GM21529 (cell line): ENCODE measurements around the gene PEX16.

ENCODE experiments used
- ATAC-seq: cut with Tn5 transposase; IDR thresholded peaks from one replicate; pipeline ENCODE4 v1.9.1; 2021; ENCODE audit not compliant: unreplicated experiment

The PEX16 gene

DNA sequence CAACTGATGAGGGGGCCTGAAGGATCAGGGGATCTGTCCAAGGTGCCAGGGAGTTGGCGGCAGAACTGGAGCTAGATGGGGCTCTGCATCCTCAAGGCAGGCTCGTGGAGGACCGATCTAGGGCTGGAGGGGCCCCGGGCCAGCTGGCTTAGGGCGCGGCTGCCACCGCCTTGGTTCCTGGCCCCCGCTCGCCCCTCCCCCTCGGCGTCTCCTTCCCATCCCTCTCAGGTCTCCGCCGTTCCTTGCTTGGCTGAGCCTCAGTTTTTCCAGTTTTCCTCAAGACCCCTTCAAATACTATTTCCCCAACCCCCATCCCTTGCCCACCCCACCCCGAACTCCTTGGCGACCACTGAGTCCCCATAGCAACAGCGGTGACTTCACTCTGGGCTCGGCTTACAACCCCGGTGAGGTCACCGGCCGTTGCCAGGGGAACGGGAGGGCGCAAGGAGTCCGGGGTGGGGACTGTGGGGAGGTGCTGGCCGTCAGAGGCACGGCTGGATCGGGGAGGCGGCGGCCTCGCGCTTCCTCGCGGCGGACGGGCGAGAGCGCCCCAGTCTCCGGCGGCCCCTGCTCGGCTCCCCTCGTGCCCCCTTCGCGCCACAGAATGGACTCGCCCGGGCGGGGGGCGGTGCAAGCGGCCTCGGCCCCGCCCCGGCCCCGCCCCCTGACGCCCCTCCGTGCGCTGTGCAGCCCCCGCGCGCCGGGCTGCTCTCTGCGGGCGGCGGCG, 18.1 kb downstream of the PEX16 start:
- peak; percentile 65 for ATAC-seq

GRCh38 chr11:45899086-45899447, 18.6 kb downstream of the PEX16 start:
- ATAC-seq, result no peak

GRCh38 chr11:45897556-45897955, 20.1 kb downstream of the PEX16 start:
- no peak for ATAC-seq

GRCh38 chr11:45896422-45896984, 21.2 kb downstream of the PEX16 start:
- ATAC-seq, result no peak

DNA sequence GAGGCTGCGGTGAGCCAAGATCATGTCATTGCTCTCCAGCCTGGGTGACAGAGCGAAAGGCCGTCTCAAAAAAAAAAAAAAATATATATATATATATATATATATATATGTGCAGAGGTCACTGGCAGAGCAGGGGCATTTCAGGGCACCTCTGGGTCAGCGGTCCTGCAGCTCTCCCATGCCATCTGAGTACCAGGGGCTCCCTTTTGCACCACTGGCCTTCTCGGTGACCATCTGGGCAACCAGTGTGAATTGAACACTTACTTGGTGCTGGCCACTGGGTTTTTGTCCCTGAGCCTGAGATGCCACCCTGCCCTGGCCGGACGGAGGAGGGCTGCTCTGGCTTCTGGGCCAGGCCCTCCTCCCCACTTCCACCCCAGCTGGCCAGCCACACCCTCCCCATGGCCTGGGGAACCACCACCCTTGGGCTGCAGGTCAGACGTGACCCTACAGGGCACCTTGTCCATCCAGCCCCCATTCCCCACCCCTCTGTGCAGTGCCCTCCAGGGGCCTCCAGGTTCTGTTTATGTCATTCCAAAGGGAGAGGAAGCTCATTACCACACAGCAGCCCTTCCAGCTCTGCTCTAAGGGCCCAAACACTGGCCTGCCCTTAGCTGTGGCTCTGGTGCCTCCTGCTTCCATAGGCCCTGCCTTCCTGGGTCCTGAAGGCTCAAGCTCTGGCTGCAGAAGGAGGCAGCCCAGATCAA, 22.0 kb downstream of the PEX16 start:
- ATAC-seq, result no peak

DNA sequence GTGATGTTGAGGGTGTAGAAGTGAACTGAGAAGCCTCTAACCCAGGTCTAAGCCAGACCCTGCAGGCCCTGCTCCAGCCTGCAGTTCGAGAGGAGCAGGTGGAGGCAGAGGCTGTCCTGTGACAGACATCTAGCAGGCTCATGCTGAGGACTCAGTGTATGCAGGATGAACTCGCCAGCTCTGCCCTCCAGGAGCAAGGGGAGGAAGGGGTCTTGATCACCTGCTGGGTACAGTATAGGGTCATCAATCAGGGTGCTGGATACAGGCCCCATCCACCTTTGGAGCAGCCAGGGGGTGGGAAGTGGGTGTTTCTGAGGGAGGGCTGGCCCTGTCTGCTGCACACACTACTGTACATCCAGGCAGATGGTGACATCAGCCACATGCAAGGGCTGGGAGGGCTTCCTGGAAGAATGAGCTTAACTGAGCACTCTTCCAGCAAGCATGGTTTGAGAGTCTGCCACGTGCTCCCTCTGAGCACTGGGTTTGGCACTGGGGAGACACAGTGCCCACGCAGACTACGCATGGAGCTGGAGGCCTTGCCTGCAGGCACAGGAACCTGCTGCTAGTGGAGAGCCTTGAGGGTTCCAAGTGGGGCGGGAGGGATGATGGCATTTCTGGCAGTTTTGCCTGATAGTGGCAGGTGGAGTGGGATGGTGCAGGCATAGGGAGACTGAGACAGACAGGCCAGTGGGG, 23.0 kb downstream of the PEX16 start:
- ATAC-seq, result no peak

DNA sequence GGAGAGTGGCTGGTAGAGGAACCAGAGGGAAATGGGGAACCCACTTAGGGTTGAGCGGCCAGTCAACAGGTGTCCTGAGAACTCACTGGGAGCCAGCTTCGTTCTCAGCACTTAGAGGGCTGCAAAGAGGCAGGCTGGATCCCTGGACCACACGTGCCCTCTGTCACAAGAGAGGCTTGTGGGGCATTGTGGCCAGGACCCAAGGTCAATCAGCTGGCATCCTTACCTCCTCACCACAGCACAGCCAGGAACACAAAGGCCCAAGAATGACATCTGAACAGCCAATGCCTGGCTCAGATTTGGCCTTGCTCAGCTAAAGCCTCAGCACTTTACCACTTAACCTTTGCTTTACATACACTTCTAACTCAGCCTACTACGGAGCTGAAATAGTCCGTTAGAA, 24.8 kb downstream of the PEX16 start:
- no peak for ATAC-seq

DNA sequence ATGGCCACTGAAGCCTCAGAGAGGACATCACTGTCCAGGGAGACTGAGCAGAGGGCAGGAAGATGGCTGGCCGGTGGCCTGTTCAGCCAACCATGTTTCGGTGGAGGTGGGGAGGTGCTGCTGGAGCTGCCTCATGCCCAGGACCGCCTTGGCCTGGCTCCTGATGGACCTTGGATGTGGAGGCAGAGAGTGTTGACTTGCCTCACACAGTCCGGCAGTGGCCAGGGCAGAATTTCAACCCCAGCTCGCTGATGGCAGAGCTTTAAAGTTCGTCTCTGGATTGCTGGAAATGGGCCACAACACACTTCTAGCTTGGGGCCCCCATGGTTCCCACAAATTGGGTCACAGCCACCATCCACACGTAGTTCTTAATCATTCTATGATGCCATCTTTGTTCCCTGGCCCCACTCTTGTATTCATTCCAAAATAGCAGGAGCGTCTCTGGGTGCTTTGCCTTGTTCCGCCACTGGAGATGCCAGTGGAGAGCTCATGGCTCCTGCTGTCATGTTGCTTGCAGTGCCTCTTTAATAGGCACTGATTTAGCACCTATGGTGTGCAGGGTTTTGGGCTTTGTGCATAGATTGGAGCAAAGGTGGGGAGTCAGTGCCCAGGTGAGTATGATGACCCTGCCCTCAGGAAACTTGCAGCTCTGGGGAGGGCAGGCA, 26.7 kb downstream of the PEX16 start:
- no peak for ATAC-seq

DNA sequence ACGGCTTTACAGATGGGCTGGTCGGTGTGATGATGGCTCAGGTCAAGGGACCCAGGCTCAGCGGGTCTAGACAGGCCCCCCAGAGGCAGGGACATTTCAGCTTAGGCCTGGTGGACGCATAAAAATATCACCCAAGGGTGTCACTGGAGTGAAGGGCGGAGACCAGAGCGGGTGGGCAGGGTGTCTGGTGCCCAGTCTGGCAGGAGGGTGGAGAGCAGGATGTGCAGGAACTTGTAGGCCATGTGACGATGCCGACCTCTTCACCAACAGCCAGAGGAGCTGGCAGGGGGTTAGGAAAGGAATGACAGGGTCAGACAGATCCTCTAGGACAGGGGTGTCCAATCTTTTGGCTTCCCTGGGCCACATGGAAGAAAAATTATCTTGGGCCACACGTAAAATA, 27.7 kb downstream of the PEX16 start:
- ATAC-seq, result no peak

DNA sequence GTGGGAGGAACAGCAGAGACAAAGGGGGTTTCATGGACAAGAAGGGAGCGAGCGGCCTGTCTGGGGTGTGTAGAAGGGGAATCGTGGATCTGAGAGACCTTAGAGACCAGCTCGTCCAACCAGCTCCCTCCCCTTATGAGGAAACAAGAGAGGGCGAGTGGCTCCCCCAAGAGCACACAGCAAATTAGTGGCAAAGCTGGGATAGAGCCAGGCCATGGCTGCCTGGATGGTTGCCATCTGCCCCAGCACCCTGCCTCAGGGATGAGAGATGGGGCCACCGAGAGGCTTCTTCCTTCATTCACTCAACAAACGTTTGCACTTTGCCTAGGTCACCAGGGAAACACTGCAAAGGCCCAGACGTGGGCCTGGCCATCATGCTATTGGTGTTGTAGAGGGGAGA, 28.1 kb downstream of the PEX16 start:
- ATAC-seq, result no peak

GRCh38 chr11:45887587-45887986, 30.1 kb downstream of the PEX16 start:
- ATAC-seq, result no peak

- ATAC-seq, result no peak
These were observed 30.7 kb downstream of the PEX16 start for GRCh38 chr11:45886816-45887520.

GRCh38 chr11:45885921-45886721, 31.6 kb downstream of the PEX16 start:
- no peak for ATAC-seq

DNA sequence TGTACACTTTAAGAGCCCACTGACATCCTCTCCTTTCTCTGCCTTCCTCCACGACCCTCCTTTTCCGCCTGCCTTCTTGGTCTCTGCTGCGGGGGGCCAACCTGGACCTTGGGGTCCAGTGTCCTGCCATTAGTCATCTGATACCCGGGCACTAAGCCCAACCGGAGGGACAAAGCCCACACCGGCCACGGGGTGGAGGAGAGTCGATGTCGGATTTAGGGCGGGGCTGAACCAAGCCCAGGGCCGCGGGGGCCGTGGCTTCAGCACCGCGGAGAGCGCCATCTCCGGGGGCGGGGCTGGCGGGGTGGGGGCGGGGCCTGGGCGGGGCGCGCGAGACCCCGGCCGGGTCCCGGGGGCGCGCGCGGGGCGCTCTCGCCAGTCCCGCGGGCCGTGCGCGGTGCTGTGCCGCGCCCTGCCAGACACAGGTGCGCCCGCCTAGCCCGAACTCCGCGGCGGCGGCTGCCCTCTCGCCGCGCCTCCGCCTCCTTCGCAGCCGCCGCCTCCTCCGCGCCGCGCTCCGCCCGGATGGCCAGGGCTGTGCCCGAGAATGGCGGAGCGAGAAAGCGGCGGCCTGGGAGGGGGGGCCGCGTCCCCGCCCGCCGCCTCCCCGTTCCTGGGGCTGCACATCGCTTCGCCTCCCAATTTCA, 32.3 kb downstream of the PEX16 start, which contains the start of gene MAPK8IP1:
MAPK8IP1 (plus strand) TSS at position 378 of the 647 bp plus-strand sequence; CDS start at position 548, 170 bp downstream.
- peak; percentile 55 for ATAC-seq

DNA sequence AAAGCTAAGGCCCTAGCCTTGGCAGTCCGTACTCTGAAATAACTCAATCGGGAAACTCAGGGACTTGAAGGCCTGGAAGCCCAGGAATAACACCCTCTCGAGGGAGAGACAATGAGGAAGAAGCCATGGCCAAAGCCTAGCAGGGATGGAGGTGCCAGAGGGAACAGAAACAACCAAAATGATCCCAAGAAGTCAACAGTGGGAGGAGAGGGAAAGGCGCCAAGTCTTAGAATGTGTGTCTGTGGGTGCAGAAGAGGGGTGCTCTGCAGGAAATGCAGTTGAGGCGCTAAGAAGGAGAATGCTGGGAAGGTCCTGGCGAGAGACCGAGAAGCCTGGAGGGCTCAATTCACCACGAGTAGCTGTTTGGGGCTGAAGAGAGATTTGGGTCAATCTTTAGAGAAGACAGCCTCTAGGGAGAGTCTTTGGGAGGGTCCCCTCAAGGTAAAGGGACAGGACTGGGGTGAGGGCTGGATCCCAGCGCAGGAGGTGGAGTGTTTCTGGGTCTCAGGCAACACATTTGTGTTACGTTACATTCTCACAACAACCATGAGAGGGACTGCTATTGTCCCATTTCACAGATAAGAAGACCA, 33.0 kb downstream of the PEX16 start:
- ATAC-seq, result no peak

DNA sequence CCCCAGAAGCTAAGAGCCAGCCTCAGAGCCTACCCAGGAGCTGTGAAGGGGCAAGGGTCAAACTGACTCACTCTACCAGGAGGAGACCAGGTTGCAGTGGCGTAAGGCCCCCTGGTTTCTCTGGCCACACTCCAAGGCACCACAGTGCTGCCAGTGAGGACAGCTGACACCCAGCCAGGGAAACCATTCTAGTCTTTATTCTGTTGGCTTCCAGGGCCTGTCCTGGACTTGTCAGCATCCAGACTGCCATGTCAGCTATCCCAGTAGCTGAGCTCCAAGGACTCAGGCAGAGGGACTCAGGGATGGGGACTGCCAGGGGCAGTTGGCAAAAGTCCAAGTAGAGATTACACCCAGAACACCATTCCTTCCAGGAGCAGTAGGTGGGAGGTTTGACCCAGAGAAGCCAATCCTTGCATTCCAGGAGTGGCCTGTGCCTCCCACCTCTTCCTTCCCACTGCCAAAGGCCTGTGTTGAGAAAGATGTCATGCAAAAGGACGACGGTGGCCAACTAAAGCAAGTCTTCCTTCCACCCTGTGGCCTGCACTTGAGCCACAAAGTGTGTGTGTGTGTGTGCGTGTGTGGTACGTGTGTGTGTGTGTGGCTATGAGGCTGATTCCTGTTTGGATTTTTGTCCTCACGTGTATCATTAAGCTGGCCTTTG, 35.8 kb downstream of the PEX16 start:
- no peak for ATAC-seq

DNA sequence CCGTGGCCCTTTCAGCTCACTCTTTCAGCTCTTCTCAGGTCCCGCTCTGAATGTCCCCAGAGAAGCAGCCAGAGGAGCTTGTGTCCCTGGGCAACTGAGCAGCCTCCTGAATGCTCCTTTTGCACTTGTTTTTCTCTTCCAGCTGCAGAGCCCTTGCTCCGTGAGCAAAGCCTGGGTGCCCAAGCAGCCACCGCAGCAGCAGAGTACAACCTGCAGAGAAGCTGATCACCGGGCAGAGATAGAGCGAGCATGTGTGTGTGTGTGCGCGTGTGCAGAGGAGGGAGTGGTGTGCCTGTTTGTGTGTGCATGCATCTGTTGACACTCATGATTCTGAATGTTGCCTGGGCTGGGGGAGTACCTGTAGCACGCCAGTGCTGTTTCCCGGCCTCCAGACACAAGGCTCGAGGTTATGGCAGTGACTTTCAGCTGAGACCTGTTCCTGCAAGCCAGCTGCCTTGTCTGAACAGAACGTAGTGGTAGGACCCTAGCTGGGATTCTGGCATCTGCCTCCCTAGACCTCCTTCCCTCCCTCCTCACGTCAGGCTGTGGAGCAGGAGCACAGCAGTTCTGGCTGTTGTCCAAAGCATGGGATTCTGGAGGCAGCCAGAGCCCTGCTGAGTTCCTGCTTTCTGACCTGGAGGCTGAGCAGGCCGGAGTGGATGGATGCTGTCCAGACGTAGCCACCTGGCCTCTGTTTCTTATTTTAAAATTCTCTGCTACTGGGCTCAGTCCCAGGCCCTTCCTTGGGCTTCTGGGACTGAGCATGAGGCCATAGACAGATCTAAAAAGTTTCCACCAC, 36.7 kb downstream of the PEX16 start:
- ATAC-seq, result no peak
